ENCODE data around the gene C11orf65.

Gene C11orf65

GRCh38 chr11:108467091-108467823 lies at the start of gene C11orf65:
Gene C11orf65 (minus strand): TSS chr11:108467529. CDS start chr11:108461559, 5,970 bp downstream.
- DNase-seq: peak; percentile 99

- DNase-seq: no peak
Observed at GRCh38 chr11:108516125-108516524, 48.8 kb upstream of the C11orf65 start.

GRCh38 chr11:108512708-108513107 lies 45.4 kb upstream of the C11orf65 start:
- DNase-seq: no peak

GRCh38 chr11:108511851-108512474 lies 44.6 kb upstream of the C11orf65 start:
- no peak for DNase-seq

- DNase-seq: no peak
Observed at GRCh38 chr11:108508653-108509593, 41.6 kb upstream of the C11orf65 start.

- no peak for DNase-seq
Observed at GRCh38 chr11:108501396-108501795, 34.1 kb upstream of the C11orf65 start.

- no peak for DNase-seq
Observed at GRCh38 chr11:108500721-108501120, 33.4 kb upstream of the C11orf65 start.

GRCh38 chr11:108500169-108500568 lies 32.8 kb upstream of the C11orf65 start:
- no peak for DNase-seq

GRCh38 chr11:108498816-108499408 lies 31.6 kb upstream of the C11orf65 start:
- no peak for DNase-seq

- DNase-seq: peak; percentile 68
Observed at GRCh38 chr11:108498046-108498815, 30.9 kb upstream of the C11orf65 start, which contains the start of gene POGLUT3. Gene POGLUT3 (minus strand): TSS chr11:108498384. CDS start chr11:108498366, 18 bp downstream.

GRCh38 chr11:108497317-108498045 lies 30.2 kb upstream of the C11orf65 start:
- DNase-seq: peak; percentile 82

- DNase-seq: peak; percentile 10
Observed at GRCh38 chr11:108496643-108497256, 29.4 kb upstream of the C11orf65 start.

GRCh38 chr11:108495326-108495725 lies 28.0 kb upstream of the C11orf65 start:
- no peak for DNase-seq

GRCh38 chr11:108494182-108494581 lies 26.9 kb upstream of the C11orf65 start:
- DNase-seq: peak; percentile 36

- DNase-seq: no peak
Observed at GRCh38 chr11:108491936-108492335, 24.6 kb upstream of the C11orf65 start.

GRCh38 chr11:108486828-108487227 lies 19.5 kb upstream of the C11orf65 start:
- no peak for DNase-seq

- no peak for DNase-seq
Observed at GRCh38 chr11:108486331-108486730, 19.0 kb upstream of the C11orf65 start.

GRCh38 chr11:108483163-108483562 lies 15.8 kb upstream of the C11orf65 start:
- DNase-seq: no peak

- no peak for DNase-seq
Observed at GRCh38 chr11:108474664-108475463, 7.5 kb upstream of the C11orf65 start.

GRCh38 chr11:108472681-108473080 lies 5.4 kb upstream of the C11orf65 start:
- no peak for DNase-seq
